ENCODE measurements around the gene NAALADL2.
"Not testable (repeated sequence)": the region's sequence is repeated elsewhere in the genome, so short reads cannot be mapped to it uniquely, and the experiment has no call there.

Gene NAALADL2

DNA sequence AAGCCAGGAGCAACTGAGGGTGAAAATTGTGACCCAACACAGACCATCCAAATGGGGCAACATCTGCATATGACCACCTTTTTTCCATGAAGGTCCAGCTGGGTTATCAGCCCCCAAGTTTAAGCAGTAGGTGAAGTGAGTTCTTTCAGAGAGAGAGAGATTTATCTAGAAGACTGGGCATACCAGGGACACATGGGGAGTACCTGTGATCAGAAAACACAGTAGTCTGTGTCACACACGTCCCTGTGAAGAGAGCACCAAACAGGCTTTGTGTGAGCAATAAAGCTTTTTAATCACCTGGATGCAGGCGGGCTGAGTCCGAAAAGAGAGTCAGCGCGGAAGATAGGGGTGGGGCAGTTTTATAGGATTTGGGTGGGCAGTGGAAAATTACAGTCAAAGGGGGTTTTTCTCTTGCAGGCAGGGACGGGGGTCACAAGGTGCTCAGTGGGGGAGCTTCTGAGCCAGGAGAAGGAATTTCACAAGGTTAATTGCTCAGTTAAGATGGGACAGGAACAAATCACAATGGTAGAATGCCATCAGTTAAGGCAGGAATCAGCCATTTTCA is 966.0 kb downstream of the NAALADL2 start:
- not testable (repeated sequence) for DNase-seq

DNA sequence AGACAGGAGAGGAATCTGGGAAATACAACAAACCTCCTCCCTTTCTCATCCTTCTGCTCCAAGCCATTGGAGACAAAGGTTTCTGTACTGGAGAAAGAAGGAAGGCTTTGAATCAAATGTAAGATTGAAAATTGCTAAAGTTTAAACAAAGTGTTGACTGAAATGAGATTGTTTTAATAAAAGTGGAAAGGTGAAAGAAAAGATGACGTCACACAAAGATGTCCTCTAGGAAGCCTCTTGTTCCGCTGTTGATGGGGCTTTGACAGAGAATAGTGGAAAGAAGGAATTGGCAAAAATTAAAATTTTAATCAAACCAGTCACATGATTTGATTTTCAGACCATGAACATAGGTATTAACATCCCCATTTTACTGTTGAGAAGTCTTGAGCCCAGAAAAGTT is 967.6 kb downstream of the NAALADL2 start:
- DNase-seq, result no peak

GRCh38 chr3:175829809-175830208 is 970.7 kb downstream of the NAALADL2 start:
- DNase-seq, result not testable (repeated sequence)

DNA sequence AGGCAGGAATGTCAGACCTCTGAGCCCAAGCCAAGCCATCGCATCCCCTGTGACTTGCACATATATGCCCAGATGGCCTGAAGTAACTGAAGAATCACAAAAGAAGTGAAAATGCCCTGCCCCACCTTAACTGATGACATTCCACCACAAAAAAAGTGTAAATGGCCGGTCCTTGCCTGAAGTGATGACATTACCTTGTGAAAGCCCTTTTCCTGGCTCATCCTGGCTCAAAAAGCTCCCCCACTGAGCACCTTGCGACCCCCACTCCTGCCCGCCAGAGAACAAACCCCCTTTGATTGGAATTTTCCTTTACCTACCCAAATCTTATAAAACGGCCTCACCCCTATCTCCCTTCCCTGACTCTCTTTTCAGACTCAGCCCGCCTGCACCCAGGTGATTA is 976.6 kb downstream of the NAALADL2 start:
- DNase-seq, result not testable (repeated sequence)

- no peak for DNase-seq
These were observed 977.5 kb downstream of the NAALADL2 start for GRCh38 chr3:175836617-175837016.

GRCh38 chr3:175837962-175838361 is 978.8 kb downstream of the NAALADL2 start:
- no peak for DNase-seq

DNA sequence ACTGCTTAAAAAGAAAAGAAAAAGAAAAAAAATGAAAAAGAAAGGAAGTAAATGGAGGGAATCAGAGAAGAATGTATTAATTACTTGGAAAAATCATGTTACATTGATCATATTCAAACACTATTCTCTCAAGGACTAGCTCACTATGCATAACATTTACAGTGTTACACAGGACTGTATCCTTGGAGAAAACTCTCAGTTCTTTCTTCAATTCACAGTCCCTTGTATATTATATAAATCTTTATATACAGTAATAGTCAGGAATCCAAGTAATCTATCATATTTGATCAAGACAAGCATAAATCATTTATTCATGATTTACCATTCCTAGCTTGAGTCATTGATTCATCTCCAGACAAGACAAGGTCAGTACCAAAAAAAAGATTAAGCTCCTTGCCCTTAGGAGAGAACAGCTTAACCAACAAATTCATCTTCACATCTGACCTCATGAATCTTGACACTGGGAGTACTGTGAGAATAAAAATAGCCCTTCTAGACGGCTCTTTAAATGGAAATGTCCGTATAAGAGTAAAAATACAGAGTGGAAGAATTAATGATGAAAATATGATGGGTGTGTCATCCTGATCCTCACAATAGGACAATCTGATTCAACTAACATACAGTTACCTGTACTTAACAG is 980.4 kb downstream of the NAALADL2 start:
- no peak for DNase-seq

GRCh38 chr3:175851541-175851940 is 992.4 kb downstream of the NAALADL2 start:
- no peak for DNase-seq

- DNase-seq, result no peak
These were observed 993.4 kb downstream of the NAALADL2 start for GRCh38 chr3:175852560-175852959.

GRCh38 chr3:175857666-175858270 is 998.6 kb downstream of the NAALADL2 start:
- DNase-seq, result no peak
